Upper lobe of left lung (tissue), 4 donors: ENCODE measurements around the gene G2E3.

Experiments
- CTCF ChIP-seq, 6 experiments: fragments of 450-650 bp in 4 of 6; fragments of 200-600 bp in 2 of 6; sonication (generic) in 2 of 6; IDR thresholded peaks; one replicate each; pipeline ENCODE4 v1.5.1; 2016 to 2019; ENCODE audit warnings: antibody characterized with exemption in 6 of 6
- EP300 ChIP-seq, 4 donors: sonication (generic); formaldehyde crosslinking; IDR thresholded peaks; one replicate each; pipeline ENCODE4 v1.5.1; 2017; ENCODE audit warnings: antibody characterized with exemption in 4 of 4, control low read depth in 2 of 4
- POLR2A ChIP-seq, 4 donors: fragments of 450-650 bp; IDR thresholded peaks; one replicate each; pipeline ENCODE4 v1.5.1; 2016 to 2017; ENCODE audit warnings: antibody characterized with exemption in 4 of 4, mild to moderate bottlenecking in 2 of 4
- POLR2AphosphoS5 ChIP-seq, 2 donors: sonication (generic); formaldehyde crosslinking; IDR thresholded peaks; one replicate each; pipeline ENCODE4 v1.5.1; 2017; ENCODE audit warnings: antibody characterized with exemption in 2 of 2

- no peak for TF ChIP-seq CTCF (IDR thresholded peaks at IDR 0.05)
- TF ChIP-seq POLR2A (IDR thresholded peaks at IDR 0.05), result no peak
- no peak for TF ChIP-seq EP300 (IDR thresholded peaks at IDR 0.05)
- no peak for TF ChIP-seq POLR2AphosphoS5 (IDR thresholded peaks at IDR 0.05)
These were observed 71.3 kb downstream of the G2E3 start for GRCh38 chr14:30630248-30630647.
